ENCODE measurements around the gene BAIAP2.

GRCh38 chr17:81151278-81151677 is 116.3 kb downstream of the BAIAP2 start:
- TF ChIP-seq CTCF (IDR thresholded peaks at IDR 0.05 in 4 of 5, conservative IDR thresholded peaks at IDR 0.05 in 1 of 5) (no peak), POLR2A (IDR thresholded peaks at IDR 0.05) (no peak)

Data from gastrocnemius medialis (tissue), 4 donors.